Endodermal cell (in vitro differentiated cells): Measurements from ENCODE around the gene TARS3. TPM values are rescaled to one million over a fixed set of nuclear protein-coding genes. Genes with fewer than 3 reads are reported as not detected.

Experiments
- DNase-seq: peaks from one replicate; pipeline ENCODE4 v3.0.0-alpha.2; 2017
- H3K27ac ChIP-seq: 2 replicates; pipeline ENCODE4 v1.5.1; 2013; ENCODE audit warnings: mild to moderate bottlenecking, low read depth, low read length, moderate library complexity
- H3K27me3 ChIP-seq: 2 replicates; pipeline ENCODE4 v1.6.1; 2013; ENCODE audit warnings: mild to moderate bottlenecking, low read length, moderate library complexity; ENCODE audit not compliant: insufficient read depth, control insufficient read depth, poor library complexity, severe bottlenecking
- H3K36me3 ChIP-seq: 2 replicates; pipeline ENCODE4 v1.7.0; 2013; ENCODE audit warnings: mild to moderate bottlenecking, low read length, moderate library complexity; ENCODE audit not compliant: control insufficient read depth, insufficient read depth
- H3K4me1 ChIP-seq: one replicate; pipeline ENCODE4 v1.7.0; 2013; ENCODE audit warnings: low read length; ENCODE audit not compliant: control insufficient read depth, insufficient read depth
- H3K4me3 ChIP-seq: 2 replicates; pipeline ENCODE4 v1.5.1; 2013; ENCODE audit warnings: mild to moderate bottlenecking, low read length, moderate library complexity
- H3K9ac ChIP-seq: 2 replicates; pipeline ENCODE4 v1.6.1; 2013; ENCODE audit warnings: mild to moderate bottlenecking, low read length, moderate library complexity; ENCODE audit not compliant: poor library complexity, severe bottlenecking; ENCODE audit errors: extremely low read depth
- H3K9me3 ChIP-seq: 2 replicates; pipeline ENCODE4 v1.6.1; 2013; ENCODE audit warnings: mild to moderate bottlenecking, low read length, moderate library complexity; ENCODE audit not compliant: control insufficient read depth
- H3K27ac Mint-ChIP-seq: 2 replicates; pipeline ENCODE4 v1.8.0; 2020; ENCODE audit warnings: mixed read lengths
- H3K27me3 Mint-ChIP-seq: 2 replicates; pipeline ENCODE4 v1.8.0; 2021; ENCODE audit warnings: mild to moderate bottlenecking, mixed read lengths; ENCODE audit not compliant: insufficient read depth
- H3K36me3 Mint-ChIP-seq: 2 replicates; pipeline ENCODE4 v1.8.0; 2020; ENCODE audit warnings: low read depth, mixed read lengths
- H3K4me1 Mint-ChIP-seq: 2 replicates; pipeline ENCODE4 v1.8.0; 2020; ENCODE audit warnings: mixed read lengths
- H3K4me3 Mint-ChIP-seq: 2 replicates; pipeline ENCODE4 v1.8.0; 2020; ENCODE audit warnings: mild to moderate bottlenecking, moderate library complexity, mixed read lengths
- H3K9me3 Mint-ChIP-seq: 2 replicates; pipeline ENCODE4 v1.8.0; 2020; ENCODE audit warnings: mild to moderate bottlenecking, mixed read lengths
- CTCF ChIP-seq: fragments of 200-600 bp; sonication (generic); conservative IDR thresholded peaks from 2 replicates; pipeline ENCODE4 v1.5.0; 2021; ENCODE audit warnings: antibody characterized with exemption, mild to moderate bottlenecking
- WGBS, 2 experiments: methylation state at CpG; one replicate each; pipeline versions ENCODE4 v1.1.5 to v1.1.7; 2013; ENCODE audit warnings: missing lambda C conversion rate in 2 of 2, mixed read lengths in 1 of 2; ENCODE audit not compliant: insufficient coverage in 1 of 2, insufficient read length in 1 of 2; 5-methylcytosine and 5-hydroxymethylcytosine counted together
- total RNA-seq, 2 donors: library from RNA; stranded (reverse); fragmentation: NEBNext Ultra II Directional in 1 of 2; extraction: Animal tissue kit (Norgen Biotek cat#: 25700) in 1 of 2; gene quantifications; 2 replicates in 1 of 2; 3 replicates in 1 of 2; pipeline ENCODE4 v1.2.1, GENCODE V29; 2021

TARS3 gene
- total RNA-seq, 2 donors from 2014 or later = 11.7 to 13.6 TPM

GRCh38 chr15:101614761-101615160 is 109.5 kb downstream of the TARS3 start:
- Histone ChIP-seq H3K4me1 (peaks cover 3% of the 10 kb centered on the region), H3K27me3 (no peaks in the 10 kb centered on the region), H3K4me3 (no peak overlapping the region), H3K9ac (no peak overlapping the region), H3K9me3 (no peaks in the 10 kb centered on the region), H3K36me3 (no peaks in the 10 kb centered on the region), H3K27ac (peak overlapping the region; percentile 55)
- H3K4me1 Mint-ChIP-seq = peaks cover 14% of the 10 kb centered on the region
- H3K36me3 Mint-ChIP-seq = no peaks in the 10 kb centered on the region
- no peak overlapping the region for H3K27ac Mint-ChIP-seq
- H3K9me3 Mint-ChIP-seq = no peaks in the 10 kb centered on the region
- no peak for DNase-seq
- peaks cover 19% of the 10 kb centered on the region for H3K27me3 Mint-ChIP-seq
- WGBS, 2 experiments = 90 to 95% methylated on average over 2 to 11 of the region's 11 CpGs
- H3K4me3 Mint-ChIP-seq = no peak overlapping the region
- TF ChIP-seq CTCF = no peak

- no peak for DNase-seq
- Mint-ChIP-seq H3K36me3 (no peaks in the 10 kb centered on the region), H3K4me3 (no peak overlapping the region), H3K9me3 (no peaks in the 10 kb centered on the region), H3K27me3 (peaks cover 19% of the 10 kb centered on the region), H3K4me1 (peaks cover 14% of the 10 kb centered on the region), H3K27ac (no peak overlapping the region)
- Histone ChIP-seq H3K4me3 (no peak overlapping the region), H3K27me3 (no peaks in the 10 kb centered on the region), H3K27ac (peak overlapping the region; percentile 55), H3K4me1 (peaks cover 3% of the 10 kb centered on the region), H3K36me3 (no peaks in the 10 kb centered on the region), H3K9me3 (no peaks in the 10 kb centered on the region), H3K9ac (no peak overlapping the region)
- TF ChIP-seq CTCF = no peak
- 93 to 96% methylated on average over 6 to 14 of the region's 14 CpGs for WGBS, 2 experiments
Observed at GRCh38 chr15:101614001-101614585, 110.2 kb downstream of the TARS3 start.

- Histone ChIP-seq H3K4me1 (peaks cover 3% of the 10 kb centered on the region), H3K9ac (no peak overlapping the region), H3K4me3 (no peak overlapping the region), H3K36me3 (no peaks in the 10 kb centered on the region), H3K27me3 (no peaks in the 10 kb centered on the region), H3K9me3 (no peaks in the 10 kb centered on the region), H3K27ac (peak overlapping the region; percentile 44)
- Mint-ChIP-seq H3K36me3 (no peaks in the 10 kb centered on the region), H3K4me1 (peaks cover 14% of the 10 kb centered on the region), H3K27ac (no peak overlapping the region), H3K27me3 (peaks cover 19% of the 10 kb centered on the region), H3K9me3 (no peaks in the 10 kb centered on the region), H3K4me3 (no peak overlapping the region)
- WGBS, 2 experiments = 91 to 95% methylated on average over 15 to 20 of the region's 20 CpGs
- no peak for TF ChIP-seq CTCF
- no peak for DNase-seq
Observed at GRCh38 chr15:101613130-101614000, 110.9 kb downstream of the TARS3 start.
